Upper lobe of right lung (tissue), 1 donor: ENCODE results near the gene TPCN2. TPM values are rescaled to one million over a fixed set of nuclear protein-coding genes. Genes with fewer than 3 reads are reported as not detected.
A peak's percentile ranks its signal among the peaks of the same experiment; 100 is the strongest.

Experiments used
- ATAC-seq: fragments of 200-7000 bp; cut with Tn5 transposase; one replicate; pipeline ENCODE4 v1.9.1; 2020; ENCODE audit warnings: mild to moderate bottlenecking, moderate library complexity
- DNase-seq: peaks from one replicate; pipeline ENCODE4 v3.0.0-alpha.2; 2020
- H3K27ac ChIP-seq: fragments of 200-600 bp; one replicate; pipeline ENCODE4 v1.8.0; 2022
- H3K27me3 ChIP-seq: fragments of 200-600 bp; one replicate; pipeline ENCODE4 v1.8.0; 2022; ENCODE audit warnings: mild to moderate bottlenecking
- H3K36me3 ChIP-seq: fragments of 200-600 bp; one replicate; pipeline ENCODE4 v1.8.0; 2022
- H3K4me1 ChIP-seq: fragments of 200-600 bp; one replicate; pipeline ENCODE4 v1.8.0; 2022
- H3K4me3 ChIP-seq: fragments of 200-600 bp; one replicate; pipeline ENCODE4 v1.8.0; 2022; ENCODE audit warnings: mild to moderate bottlenecking
- H3K9me3 ChIP-seq: fragments of 200-600 bp; one replicate; pipeline ENCODE4 v1.8.0; 2022
- intact Hi-C: fragments of 100-400 bp; cut with DNase I; formaldehyde crosslinking; loops from one replicate; pipeline ENCODE4 v1.11.0; 2022
- total RNA-seq: library from RNA; stranded (reverse); fragmentation: NEBNext Ultra II Directional; extraction: Animal tissue kit (Norgen Biotek cat#: 25700); gene quantifications from one replicate; pipeline ENCODE4 v1.2.1, GENCODE V29; 2021
- TF ChIP-seq, protein P1 (sequence below): fragments of 200-600 bp; IDR thresholded peaks from one replicate; pipeline ENCODE4 v1.8.0; 2022; ENCODE audit warnings: antibody characterized with exemption
- donor health status: DM: no; HTN: yes; CAD: no; lungs with severe emphysema.

TPCN2 gene
- total RNA-seq, 1 donor from 2014 or later = 16.6 TPM

DNA sequence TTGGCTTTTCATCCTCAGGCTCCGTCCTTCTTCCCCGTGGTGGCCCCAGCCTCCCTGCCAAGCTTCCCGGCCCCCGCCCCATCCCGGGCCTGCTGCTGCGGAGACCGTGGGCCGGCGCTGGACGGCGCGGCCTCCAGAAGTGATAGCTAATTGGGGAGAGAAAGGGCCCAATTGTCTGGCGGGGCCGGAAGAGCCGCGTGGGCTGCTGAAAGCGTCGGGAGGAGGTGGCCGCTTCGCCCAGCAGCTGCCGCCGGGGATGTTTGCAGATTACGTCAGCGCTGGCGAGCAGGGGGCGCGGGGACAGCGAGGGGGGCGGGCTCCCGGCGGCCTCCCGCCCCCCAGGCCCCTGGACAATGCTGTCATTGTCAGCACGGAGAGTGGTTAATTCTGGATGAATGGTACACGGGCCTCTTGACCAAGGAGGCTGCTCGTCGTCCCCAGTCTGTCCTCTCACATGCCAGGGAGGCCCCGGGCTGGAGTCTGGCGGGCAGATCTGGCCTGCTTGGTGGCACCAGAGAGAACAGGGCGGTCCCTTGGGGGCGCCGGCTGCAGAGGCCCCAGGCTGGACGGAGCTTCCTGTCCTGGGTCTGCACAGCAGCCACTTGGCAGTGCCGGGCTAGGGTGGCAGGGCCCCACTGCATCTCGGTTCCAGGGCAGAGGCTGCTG lies 108.6 kb downstream of the TPCN2 start:
- peak; percentile 3 for ATAC-seq
- H3K4me3 ChIP-seq = no peak overlapping the region

DNA sequence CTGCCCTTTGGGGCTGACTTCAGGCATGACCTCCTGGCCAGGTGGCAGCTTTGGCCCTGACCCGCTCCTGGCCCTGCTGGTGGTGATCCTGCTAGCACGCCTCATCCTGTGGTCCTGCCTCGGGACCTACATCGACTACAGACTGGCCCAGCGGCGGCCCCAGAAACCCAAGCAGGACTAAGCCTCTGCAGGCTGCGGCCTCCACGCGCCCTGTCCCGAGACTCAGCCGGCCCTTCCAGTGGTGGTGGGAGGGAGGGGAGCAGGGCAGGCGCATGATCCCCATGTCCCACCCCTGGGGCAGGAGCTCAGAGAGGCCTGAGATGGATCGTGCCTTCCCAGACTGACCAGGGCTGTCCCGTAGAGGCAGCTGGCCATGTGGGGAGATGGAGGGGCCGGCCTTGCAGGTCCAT lies 109.1 kb downstream of the TPCN2 start:
- Histone ChIP-seq H3K4me1 (peaks cover 12% of the 10 kb centered on the region), H3K9me3 (no peaks in the 10 kb centered on the region), H3K27ac (no peak overlapping the region), H3K36me3 (no peaks in the 10 kb centered on the region), H3K4me3 (no peak overlapping the region), H3K27me3 (no peaks in the 10 kb centered on the region)
- ATAC-seq (no peak), DNase-seq (peak; percentile 64)
- intact Hi-C loops = no loop called here
- TF ChIP-seq, protein P1, sequence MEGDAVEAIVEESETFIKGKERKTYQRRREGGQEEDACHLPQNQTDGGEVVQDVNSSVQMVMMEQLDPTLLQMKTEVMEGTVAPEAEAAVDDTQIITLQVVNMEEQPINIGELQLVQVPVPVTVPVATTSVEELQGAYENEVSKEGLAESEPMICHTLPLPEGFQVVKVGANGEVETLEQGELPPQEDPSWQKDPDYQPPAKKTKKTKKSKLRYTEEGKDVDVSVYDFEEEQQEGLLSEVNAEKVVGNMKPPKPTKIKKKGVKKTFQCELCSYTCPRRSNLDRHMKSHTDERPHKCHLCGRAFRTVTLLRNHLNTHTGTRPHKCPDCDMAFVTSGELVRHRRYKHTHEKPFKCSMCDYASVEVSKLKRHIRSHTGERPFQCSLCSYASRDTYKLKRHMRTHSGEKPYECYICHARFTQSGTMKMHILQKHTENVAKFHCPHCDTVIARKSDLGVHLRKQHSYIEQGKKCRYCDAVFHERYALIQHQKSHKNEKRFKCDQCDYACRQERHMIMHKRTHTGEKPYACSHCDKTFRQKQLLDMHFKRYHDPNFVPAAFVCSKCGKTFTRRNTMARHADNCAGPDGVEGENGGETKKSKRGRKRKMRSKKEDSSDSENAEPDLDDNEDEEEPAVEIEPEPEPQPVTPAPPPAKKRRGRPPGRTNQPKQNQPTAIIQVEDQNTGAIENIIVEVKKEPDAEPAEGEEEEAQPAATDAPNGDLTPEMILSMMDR = no peak

More for the DNA sequence above, 108.6 kb downstream of the TPCN2 start:
- DNase-seq = peak; percentile 70
- intact Hi-C loops = no loop called here
- Histone ChIP-seq H3K27ac (no peak overlapping the region), H3K36me3 (no peaks in the 10 kb centered on the region), H3K9me3 (no peaks in the 10 kb centered on the region), H3K27me3 (no peaks in the 10 kb centered on the region), H3K4me1 (peaks cover 12% of the 10 kb centered on the region)
- TF ChIP-seq, protein P1 = no peak

- H3K36me3 ChIP-seq = no peaks in the 10 kb centered on the region
- intact Hi-C loops = no loop called here
- no peak overlapping the region for H3K27ac ChIP-seq
- DNase-seq = peak; percentile 31
- no peak for ATAC-seq
- H3K27me3 ChIP-seq = no peaks in the 10 kb centered on the region
- H3K4me3 ChIP-seq = no peak overlapping the region
- TF ChIP-seq, protein P1 = no peak
- H3K4me1 ChIP-seq = peaks cover 12% of the 10 kb centered on the region
- no peaks in the 10 kb centered on the region for H3K9me3 ChIP-seq
Measured at GRCh38 chr11:69158301-69159149, 109.8 kb downstream of the TPCN2 start.

- H3K36me3 ChIP-seq = no peaks in the 10 kb centered on the region
- peak; percentile 55 for DNase-seq
- no peak overlapping the region for H3K27ac ChIP-seq
- H3K4me1 ChIP-seq = peaks cover 12% of the 10 kb centered on the region
- H3K27me3 ChIP-seq = no peaks in the 10 kb centered on the region
- no peaks in the 10 kb centered on the region for H3K9me3 ChIP-seq
- TF ChIP-seq, protein P1 = no peak
- intact Hi-C loops = no loop called here
- ATAC-seq = no peak
- no peak overlapping the region for H3K4me3 ChIP-seq
Measured at GRCh38 chr11:69159150-69159852, 110.6 kb downstream of the TPCN2 start.

DNA sequence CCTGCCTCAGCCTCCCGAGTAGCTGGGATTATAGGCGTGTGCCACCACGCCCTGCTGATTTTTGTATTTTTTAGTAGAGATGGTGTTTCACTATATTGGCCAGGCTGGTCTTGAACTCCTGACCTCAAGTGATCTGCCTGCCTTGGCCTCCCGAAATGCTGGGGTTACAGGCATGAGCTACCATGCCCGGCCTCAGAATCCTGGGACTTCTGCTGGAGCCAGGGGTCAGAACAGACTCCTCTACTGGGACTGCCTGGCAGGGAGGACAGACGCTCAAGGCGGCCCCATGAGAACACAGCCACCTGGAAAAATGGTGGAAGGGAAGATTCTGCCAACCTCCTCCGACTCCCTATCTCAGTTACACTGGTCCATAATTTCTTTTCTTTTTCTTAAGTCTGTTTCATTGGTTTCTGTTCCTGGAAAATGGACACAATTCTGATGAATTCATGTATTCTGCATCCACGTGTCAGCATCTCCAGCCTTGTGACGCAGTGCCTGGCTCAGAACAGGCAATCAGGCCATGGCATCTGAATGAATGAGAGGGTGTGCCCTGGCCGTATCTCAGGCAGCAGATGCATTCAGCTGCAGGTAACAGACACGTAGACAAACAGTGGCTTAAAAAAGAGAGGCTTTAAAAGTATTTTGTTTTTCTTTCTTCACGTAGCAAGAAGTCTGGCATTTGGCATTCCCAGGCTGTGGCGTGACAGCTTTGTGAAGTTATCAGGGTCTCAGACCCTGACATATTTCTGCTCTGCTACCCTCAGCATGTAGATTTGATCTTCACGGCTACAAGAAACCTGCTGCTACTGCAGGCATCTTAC lies 111.8 kb downstream of the TPCN2 start:
- Histone ChIP-seq H3K27ac (no peak overlapping the region), H3K9me3 (no peaks in the 10 kb centered on the region), H3K4me1 (peaks cover 12% of the 10 kb centered on the region), H3K4me3 (no peak overlapping the region), H3K36me3 (no peaks in the 10 kb centered on the region), H3K27me3 (no peaks in the 10 kb centered on the region)
- intact Hi-C loops = no loop called here
- ATAC-seq = no peak
- peak; percentile 60 for DNase-seq
- TF ChIP-seq, protein P1 = no peak
